Non-pigmented ciliary epithelial cell (primary cell): ENCODE results near the gene FCRL1.
A peak's percentile ranks its signal among the peaks of the same experiment; 100 is the strongest.

Experiments used
- DNase-seq: peaks from one replicate; pipeline ENCODE4 v3.0.0-alpha.2; 2010; ENCODE audit warnings: low read depth

Gene FCRL1

DNA sequence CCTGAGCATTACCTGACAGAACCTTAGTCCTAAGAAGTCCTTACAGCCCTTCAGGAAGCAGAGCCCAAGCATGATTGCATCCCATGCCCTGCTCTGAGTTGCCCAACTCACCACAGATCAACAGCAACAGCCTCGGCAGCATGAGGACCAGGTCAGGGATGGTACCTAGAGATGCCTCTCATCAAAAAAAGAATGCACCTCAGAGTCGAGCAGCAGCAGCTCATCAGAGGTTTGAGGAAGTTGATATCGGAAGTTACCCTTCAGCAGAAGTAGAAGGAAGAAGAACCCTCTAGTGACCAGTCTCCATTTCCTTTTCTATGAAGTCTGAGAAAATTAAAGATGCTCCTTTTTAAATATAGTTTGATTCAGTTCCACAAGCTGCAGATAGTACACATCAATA, at the start of gene FCRL1:
TSS of gene FCRL1 (minus strand) at position 225 of the 400 bp plus-strand sequence. CDS start at position 142, 83 bp downstream.
- no peak for DNase-seq

DNA sequence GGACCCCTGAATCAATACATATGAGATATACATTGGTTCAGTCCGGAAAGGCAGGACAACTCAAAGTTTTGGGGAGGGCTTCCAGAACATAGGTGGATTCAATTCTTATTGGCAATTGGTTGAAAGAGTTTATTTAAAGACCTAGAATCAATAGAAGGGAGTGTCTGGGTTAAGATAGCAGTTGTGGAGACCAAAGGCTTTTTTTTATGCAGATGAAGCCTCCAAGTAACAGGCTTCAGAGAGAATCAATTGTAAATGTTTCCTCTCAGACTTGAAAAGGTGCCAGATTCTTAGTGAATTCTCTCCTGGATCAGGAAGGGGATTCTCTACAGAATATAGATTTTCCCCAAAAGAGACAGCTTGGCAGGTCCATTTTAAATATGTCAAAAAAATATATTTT, 48.7 kb upstream of the FCRL1 start:
- DNase-seq, result no peak

DNA sequence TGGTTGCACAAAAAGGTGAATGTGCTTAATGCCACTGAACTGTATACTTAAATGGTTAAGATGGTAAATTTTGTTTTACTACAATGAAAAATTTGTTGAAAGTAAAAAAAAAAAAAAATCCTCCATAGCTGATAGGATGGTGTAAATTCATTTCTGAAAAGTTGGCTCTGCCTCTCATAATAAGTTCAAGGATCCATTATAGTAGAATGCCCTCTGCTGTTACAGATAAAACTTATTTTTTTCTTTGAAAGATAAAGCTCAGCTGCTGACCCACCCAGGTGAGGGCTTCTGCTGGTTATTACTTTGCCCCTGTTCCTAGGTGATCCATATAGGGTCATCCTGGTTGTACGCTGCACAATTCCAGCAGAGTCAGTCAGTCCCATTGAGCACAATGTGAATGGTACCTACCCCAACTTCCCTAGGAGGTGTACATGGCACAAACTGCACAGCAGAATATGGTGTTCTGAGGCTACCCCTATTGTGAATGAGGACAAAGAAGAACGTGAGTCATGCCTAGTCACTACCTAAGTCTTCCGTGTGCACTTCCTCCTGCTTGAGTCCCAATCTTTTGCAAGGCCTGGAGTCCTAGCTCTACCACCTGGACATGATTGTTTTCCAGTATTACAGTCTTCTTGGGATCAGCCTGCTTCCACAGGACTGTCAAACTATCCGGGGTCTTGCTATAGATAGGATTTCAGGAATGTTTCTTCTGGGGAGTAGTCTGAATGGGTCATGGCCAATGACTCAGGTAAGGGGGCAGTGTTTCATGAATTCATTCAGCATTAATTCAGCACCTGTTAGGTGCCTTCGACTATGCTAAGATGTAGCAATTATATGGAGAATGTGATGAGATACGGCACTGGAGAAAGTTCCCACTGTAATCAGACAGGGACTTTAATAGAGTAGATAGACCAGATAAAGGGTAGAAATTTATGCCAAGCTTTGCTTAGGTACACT, 42.5 kb upstream of the FCRL1 start:
- no peak for DNase-seq

GRCh38 chr1:157856538-157856937, 36.6 kb upstream of the FCRL1 start:
- no peak for DNase-seq

- DNase-seq, result peak; percentile 34
Observed at GRCh38 chr1:157852476-157852875, 32.6 kb upstream of the FCRL1 start.

DNA sequence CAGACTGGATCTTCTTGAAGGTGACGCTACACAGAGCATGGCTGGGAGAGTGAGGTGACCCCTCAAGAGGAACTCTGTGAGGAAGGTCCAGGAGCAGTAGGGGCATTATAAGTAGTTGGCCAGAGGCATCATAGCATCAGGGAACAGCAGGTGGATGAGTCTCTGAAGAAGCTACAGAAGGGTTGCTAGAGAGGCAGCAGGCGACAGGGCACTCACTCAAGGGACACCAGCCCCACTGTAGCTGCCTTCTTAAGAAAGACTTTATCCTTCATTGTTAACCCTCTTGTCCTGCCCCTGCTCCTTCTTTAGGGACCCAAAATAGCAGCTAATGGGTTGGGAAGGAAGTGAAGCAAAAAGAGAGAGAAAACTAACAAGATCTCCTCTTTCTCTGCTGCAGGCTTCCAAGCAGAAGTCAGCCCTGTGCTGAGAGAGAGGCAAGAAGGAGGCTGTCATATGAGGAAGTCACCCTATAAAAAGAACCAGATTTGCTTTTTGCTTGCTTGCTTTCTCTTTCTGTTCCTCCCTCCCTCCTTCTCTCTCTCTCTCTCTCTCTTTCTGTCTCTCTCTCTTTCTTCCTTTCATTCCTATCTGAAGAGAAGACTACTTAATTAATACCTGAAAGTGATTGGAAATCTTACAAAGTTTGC, 29.4 kb upstream of the FCRL1 start:
- no peak for DNase-seq

GRCh38 chr1:157844089-157844830, 24.3 kb upstream of the FCRL1 start:
- no peak for DNase-seq

DNA sequence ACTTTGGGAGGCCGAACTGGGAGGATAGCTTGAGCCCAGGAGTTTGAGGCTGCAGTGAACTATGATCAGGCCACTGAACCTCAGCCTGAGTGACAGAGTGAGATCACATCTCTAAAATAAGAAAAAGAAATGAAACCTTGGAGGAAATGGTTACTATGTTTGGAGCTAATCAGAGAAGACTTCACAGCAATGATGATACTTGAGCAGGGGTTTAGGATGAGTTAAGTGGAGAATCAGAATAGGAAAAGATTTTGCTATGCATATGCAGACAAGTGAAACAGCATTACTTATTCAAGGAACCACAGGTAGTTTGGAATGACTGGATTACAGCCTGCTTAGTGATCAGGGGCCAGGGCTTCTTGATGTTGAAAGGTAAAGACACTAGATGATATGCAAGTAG, 23.0 kb upstream of the FCRL1 start:
- no peak for DNase-seq

DNA sequence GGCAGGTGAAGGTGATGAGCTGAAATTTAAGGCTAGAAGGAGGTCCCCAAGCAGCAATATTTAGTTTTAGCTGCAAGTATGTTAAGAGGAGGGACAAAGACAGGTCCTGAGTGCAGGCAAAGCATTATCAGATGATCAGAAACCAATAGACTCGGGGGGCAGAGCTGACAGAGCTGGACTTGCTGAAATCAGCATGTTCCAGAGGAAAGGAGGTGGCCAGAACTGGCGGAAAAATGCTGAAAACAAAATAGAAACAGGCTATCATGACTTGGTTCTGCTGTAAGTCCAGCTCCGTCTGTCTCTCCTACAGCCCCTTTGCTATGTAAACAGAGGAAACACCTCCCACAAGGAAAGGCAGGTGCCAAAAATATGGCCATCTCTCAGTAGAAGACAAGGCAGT, 21.8 kb upstream of the FCRL1 start, which contains the start of gene CD5L:
TSS of gene CD5L (minus strand) at position 101 of the 400 bp plus-strand sequence. CDS start 107 bp downstream, outside the sequence.
- DNase-seq, result no peak

- DNase-seq, result no peak
Observed at GRCh38 chr1:157838966-157839365, 19.0 kb upstream of the FCRL1 start.

DNA sequence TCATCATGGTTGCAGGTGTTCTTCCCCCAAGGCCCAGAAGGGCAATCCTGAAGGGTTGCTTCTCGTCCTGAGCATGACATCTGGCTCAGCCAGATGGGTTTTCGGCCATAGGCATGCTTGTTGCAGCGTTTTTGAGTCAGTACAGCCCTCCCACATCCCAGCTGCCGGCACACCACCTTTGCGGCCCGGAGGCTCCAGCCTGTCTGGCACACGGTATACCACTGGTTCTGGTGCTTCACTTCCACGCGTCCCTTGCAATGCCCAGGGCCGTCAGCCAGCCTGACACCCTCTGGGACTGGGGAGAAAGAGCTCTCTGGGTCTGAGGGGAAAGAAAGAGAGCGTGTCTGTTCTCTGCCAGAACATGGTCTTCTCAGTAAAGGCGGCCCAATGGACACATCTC, 14.5 kb upstream of the FCRL1 start:
- DNase-seq, result no peak

GRCh38 chr1:157833145-157833544, 13.2 kb upstream of the FCRL1 start:
- no peak for DNase-seq

DNA sequence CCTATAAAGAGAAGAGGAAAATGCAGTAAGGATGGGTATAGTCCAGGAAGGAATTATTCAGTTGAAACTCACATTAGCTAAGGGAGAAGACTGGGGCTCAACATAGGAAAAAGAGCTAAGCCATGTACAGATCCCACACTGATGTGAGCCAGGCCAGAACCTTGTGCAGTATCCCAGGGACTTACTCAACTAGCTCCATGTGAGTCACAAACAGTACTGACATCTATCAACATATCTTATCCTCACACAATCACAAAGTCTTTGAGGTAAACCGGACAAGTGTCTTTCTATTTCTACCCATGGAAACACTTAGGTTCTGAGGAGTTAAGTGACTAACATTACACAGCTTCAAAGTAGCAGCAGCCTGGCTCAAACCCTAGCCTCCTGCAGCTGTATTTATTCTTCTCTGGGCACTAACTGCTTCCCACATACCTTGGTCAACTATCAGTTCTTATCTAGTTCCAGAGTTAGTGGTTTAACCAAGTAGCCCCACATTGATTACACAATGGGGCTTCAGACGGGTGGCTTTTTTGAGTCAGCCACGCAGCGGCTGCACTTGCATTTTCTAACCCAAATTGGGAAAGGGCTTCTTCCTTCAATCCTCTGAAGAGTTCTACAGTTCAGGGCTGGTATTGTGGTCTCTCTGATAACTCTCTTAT, 12.2 kb upstream of the FCRL1 start:
- DNase-seq, result no peak

DNA sequence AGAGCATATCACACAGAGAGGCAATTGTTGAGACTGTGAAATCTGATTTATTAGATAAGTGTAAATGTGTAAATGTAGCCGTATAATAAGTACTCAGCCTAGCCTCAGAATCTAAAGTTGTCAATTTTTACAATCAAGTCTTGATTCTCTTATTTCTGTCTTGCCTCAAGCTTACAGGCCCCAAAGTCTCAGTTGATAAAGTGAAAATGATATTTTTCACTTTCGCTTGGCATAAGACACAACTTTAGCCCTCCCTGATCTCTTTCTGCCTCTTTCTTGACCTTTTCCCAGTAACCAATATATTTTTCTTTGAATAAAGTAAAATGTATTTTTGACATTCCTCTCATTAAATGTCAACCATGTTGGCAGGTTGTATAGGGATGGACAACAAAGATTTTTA, 11.0 kb upstream of the FCRL1 start:
- no peak for DNase-seq

- no peak for DNase-seq
Observed at GRCh38 chr1:157829711-157830110, 9.8 kb upstream of the FCRL1 start.

- DNase-seq, result no peak
Observed at GRCh38 chr1:157829210-157829609, 9.3 kb upstream of the FCRL1 start.

DNA sequence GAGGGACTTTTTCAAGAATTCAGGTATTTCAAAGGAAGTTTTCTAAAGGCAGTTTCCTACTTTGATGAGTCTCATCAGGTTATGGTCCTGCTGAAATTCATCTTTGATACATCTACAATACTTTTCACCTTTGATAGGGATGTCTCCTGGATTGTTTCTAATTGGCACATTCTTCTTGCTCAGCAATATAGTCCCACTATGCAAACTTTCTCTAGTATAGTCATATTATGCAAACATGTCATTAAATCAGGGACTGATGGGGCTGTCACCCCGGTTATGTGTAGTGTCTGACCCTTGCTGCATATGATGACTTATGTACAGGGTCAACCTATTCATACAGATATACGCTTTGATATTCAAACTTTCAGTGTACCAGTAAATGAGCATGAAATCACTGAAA, 379 bp upstream of the FCRL1 start:
- no peak for DNase-seq

GRCh38 chr1:157819215-157819614, 705 bp downstream of the FCRL1 start:
- DNase-seq, result no peak

DNA sequence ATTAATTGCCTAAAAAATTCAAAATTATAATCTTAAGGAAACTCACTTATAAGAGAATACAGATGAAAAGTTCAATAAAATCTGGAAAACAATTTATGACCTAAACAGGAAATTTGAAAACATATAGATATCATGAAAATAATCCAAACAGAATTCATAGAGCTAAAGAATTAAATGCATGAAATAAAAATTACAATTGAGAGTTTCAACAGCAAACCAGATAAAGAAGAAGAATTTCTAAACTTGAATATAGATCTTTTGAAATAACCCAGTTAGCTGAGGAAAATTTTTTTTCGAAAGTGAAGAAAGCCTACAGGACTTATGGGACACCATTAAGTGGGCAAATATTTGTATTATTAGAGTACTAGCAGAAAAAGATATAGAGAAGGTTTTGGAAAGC, 6.7 kb downstream of the FCRL1 start:
- DNase-seq, result no peak

DNA sequence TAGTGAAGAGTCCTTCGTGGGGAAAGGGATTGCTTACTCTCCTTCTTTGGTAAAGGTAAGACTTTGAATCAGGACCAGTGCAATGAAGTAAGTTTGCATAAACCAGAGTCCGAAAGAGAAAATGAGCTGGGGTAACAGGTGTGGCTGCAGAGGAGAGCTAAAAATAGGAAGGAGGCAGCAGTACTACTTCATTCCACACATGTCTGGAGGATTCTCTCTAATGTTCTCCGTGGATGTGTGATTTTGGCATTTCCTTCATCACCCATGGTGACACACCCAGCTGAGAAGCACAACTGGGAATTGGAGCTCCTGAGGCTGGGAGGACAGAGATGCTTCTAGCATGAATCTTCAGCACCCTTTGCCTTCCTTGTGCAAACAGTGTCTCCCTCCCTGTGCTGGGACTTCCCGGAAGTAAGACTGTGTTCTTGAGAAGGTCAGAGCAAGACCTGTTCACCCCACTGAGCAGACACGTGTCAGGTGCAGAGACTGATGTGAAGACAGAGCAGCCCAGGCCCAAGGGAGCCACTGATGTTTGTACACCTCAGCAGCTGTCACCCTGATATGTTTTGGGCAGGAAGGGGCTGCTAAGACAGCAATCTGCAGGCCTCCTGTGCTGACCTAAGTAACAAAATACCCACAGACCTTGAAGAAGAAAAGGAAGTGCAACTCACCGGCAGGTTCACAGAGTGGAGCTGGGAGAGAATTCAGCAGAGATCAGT, 13.3 kb downstream of the FCRL1 start:
- no peak for DNase-seq

DNA sequence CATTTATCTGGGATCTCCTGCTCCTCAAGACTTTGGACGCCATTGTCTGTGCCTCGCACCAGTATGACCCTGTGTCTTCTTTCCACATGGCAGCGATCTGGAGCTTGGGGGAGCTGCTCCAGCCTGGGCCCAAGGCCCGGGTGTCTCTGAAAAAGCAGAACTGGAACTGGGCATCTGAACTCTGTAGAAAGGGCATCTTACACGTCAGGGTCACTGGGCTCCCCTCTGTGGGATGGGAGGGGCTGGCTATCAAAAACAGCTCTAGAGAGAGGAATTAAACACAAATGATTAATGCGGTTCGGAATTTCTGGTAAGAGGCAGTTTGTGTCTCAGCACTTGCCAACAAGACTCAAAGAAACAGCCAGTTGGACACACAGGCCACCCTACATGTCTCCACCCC, 16.1 kb downstream of the FCRL1 start:
- no peak for DNase-seq
